GM18870 (cell line): Measurements from ENCODE around the gene SWAP70.
"Not testable (repeated sequence)": the region's sequence is repeated elsewhere in the genome, so short reads cannot be mapped to it uniquely, and the experiment has no call there.

Experiments
- ATAC-seq: cut with Tn5 transposase; IDR thresholded peaks from one replicate; pipeline ENCODE4 v1.9.1; 2021; ENCODE audit warnings: moderate library complexity; ENCODE audit not compliant: unreplicated experiment

Gene SWAP70

GRCh38 chr11:9718147-9718546 lies 54.3 kb downstream of the SWAP70 start:
- no peak for ATAC-seq

DNA sequence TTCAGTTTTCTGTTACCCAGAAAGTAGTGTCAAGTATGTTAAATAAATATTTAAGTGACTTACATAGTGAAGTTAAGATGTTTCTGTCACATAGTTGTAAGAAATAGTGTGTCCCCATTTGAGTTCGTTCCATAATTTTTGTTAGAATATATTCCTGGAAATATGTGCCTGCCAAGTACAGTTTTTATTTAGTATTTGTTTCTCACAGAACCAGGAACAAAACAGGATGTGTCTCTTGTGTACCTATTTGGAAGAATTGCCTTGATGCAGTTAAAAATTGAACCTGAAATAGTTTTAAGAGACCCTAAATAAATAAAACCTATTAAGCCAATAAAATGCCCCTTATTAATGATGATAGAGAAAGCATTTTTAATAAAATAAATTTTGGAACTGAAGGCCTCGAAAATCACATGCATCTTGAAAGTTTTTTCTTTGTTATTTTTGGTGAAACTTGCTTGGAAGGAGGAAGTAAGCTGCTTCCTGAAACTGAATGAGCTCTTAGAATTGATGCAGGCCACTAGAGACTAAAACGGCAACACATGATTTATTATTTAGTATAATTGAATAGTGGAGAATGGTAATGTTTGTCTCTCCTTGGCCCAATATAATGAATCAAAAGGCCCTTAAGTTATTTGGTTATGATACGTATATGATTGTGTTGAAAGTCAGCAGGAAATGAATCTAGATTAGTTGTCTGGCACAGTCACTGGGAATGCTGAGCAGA lies 55.9 kb downstream of the SWAP70 start:
- ATAC-seq: no peak

- no peak for ATAC-seq
Observed at GRCh38 chr11:9720290-9720630, 56.4 kb downstream of the SWAP70 start.

GRCh38 chr11:9722023-9722422 lies 58.1 kb downstream of the SWAP70 start:
- ATAC-seq: no peak

GRCh38 chr11:9722893-9723292 lies 59.0 kb downstream of the SWAP70 start:
- no peak for ATAC-seq

- no peak for ATAC-seq
Observed at GRCh38 chr11:9726321-9727022, 62.6 kb downstream of the SWAP70 start.

GRCh38 chr11:9728058-9728457 lies 64.2 kb downstream of the SWAP70 start:
- no peak for ATAC-seq

GRCh38 chr11:9731256-9731655 lies 67.4 kb downstream of the SWAP70 start:
- no peak for ATAC-seq

GRCh38 chr11:9732453-9732852 lies 68.6 kb downstream of the SWAP70 start:
- no peak for ATAC-seq

GRCh38 chr11:9733212-9733611 lies 69.3 kb downstream of the SWAP70 start:
- ATAC-seq: no peak

GRCh38 chr11:9735236-9735635 lies 71.4 kb downstream of the SWAP70 start:
- ATAC-seq: no peak

DNA sequence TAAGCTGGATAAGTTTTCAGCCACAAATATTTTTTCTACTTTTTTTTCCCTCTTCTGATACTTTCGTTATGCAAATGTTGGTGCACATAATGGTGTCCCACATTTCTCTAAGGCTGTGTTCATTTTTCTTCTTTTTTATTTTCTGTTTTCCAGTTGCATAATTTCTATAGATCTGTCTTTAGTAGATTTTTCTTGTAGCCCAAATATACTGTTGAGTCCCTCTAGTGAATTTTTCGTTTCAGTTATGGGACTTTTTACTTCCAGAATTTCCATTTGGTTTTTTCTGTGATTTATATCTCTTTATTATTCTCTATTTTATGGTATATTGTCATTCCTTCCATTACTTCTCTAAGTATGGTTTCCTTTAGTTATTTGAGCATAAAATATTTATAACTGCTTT lies 72.0 kb downstream of the SWAP70 start:
- no peak for ATAC-seq

- no peak for ATAC-seq
Observed at GRCh38 chr11:9736365-9736764, 72.5 kb downstream of the SWAP70 start.

DNA sequence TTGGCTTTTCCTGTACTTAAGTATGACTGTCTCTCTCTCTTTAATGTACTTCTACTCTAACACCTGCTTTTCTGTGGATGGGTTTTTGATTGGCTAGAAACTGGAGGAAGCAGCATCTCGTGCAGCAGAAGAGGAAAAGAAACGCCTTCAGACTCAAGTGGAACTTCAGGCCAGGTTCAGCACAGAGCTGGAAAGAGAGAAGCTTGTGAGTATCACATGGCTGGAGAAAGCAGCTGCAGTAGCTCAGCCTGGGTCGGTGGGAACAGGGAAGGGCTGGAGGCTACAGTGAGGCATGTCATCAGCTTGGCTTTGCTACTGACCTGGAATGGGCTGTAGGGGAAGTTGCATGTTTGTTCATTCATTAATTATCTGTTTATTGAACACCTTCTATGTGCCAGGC lies 74.2 kb downstream of the SWAP70 start:
- ATAC-seq: no peak

DNA sequence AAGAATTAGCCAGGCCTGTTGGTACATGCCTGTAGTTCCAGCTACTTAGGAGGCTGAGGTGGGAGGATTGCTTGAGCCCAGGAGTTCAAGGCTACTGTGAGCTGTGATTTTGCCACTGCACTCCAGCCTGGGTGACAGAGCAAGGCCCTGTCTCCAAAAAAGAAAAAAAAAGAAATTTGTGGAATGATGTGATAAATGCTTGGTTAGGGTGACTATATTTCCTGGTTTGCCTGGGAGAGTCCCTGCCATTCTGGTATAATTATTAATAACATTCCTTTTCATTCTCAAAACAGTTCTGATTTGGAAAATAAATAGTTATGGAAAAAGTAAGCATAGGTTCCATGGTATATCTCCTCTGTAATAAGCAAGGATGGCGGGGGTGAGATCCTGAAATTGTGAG lies 74.8 kb downstream of the SWAP70 start:
- ATAC-seq: no peak

GRCh38 chr11:9739123-9739900 lies 75.4 kb downstream of the SWAP70 start:
- no peak for ATAC-seq

DNA sequence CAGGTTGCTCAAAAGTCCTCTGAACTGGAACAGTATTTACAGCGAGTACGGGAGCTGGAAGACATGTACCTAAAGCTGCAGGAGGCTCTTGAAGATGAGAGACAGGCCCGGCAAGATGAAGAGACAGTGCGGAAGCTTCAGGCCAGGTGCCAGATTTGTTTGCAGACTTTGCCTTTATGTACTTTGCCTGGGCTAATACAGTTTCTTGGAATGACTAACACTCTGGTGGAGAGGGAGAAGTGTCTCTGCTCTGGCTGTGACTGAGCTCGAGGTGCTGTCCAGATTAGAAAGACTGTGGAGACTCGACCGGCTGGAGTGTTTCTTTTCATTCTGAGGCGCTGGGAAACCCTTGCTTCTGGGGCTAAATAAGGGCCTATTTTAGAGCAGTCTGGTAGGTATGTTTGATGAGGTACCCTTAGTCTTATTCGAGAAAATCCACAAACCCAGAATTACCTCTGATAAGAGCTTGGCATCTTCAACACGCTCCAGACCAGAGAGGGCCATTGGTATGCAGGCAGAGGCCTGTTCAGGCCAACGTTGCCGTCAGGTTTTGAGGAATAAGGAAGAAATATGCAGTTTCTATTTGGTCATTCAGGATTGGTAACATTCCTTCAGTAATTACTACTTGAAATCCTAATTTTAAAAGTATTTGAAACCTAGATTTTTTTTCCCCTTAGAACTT lies 76.5 kb downstream of the SWAP70 start:
- ATAC-seq: no peak

DNA sequence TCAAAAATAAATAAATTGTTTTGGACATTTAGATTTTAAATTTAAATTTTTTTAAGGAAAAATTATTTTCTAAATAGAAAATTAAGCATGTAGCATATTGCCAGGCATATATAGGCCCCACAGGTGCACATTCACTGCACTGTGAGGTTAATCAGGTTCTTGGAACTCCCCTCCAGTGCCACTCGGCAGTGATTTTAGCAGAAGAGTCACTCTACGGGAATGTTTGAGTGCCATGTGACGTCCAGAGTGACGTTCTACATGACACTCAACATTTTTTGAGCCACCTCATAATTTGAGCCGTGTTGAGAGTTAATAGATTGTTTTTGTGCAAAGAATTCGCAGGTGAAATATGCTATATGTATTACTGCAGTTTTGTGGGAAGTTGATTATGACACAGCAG lies 77.4 kb downstream of the SWAP70 start:
- no peak for ATAC-seq

DNA sequence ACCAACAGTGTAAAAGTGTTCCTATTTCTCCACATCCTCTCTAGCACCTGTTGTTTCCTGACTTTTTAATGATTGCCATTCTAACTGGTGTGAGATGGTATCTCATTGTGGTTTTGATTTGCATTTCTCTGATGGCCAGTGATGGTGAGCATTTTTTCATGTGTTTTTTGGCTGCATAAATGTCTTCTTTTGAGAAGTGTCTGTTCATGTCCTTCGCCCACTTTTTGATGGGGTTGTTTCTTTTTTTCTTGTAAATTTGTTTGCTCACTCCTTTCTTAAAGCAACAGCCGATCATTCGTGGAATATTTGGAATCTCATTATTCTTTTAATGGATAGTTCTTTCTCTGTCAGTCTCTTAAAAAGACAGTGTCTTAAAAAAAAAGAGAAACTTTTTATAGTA lies 79.6 kb downstream of the SWAP70 start:
- not testable (repeated sequence) for ATAC-seq

GRCh38 chr11:9745411-9746211 lies 81.7 kb downstream of the SWAP70 start:
- peak; percentile 49 for ATAC-seq

- no peak for ATAC-seq
Observed at GRCh38 chr11:9747229-9747628, 83.4 kb downstream of the SWAP70 start.
